NCI-H69 (cell line): ENCODE data around the gene VIT.

Experiments used
- DNase-seq: peaks from one replicate; lab custom pipeline; 2025; lab: John Stamatoyannopoulos, UW

Gene VIT

DNA sequence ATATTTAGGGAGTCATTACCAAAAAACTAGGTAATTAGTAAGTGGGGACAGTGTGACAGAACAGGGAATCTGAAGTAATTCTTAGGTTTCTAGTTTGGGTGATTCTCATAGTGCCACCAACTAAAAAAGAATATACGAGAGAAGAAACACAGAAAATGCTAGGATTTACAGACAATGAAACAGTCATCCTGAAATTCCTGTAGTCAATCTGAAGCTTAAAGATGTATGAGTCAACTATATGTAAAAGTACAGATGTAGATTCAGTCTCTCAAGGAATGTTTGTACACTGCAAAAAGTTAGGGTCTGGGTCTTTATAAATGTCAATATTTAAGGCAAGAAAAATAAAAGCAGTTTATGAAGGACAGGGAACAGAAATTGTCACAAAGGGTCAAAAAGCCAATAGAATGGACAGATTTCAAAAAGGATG is 162.9 kb downstream of the VIT start:
- DNase-seq, result no peak

DNA sequence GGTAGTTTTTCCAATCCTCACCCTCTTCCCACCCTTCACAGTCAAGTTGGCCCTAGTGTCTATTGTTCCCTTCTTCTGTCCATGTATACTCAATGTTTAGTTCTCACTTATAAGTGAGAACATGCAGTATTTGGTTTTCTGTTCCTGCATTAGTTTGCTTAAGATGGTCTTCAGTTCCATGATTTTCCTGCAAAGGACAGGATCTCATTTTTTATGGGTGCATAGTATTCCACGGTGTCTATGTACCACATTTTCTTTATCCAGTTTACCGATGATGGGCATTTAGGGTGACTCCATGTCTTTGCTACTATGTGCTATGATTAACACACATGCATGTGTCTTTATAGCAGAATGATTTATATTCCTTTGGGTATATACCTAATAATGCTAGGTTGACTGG is 165.4 kb downstream of the VIT start:
- DNase-seq, result no peak
